B cell (primary cell): ENCODE data around the gene SYNJ2. TPM values are rescaled to one million over a fixed set of nuclear protein-coding genes. Genes with fewer than 3 reads are reported as not detected.

Experiments
- ATAC-seq: fragments of 200-7000 bp; cut with Tn5 transposase; one replicate; pipeline ENCODE4 v1.10.0; 2021; ENCODE audit warnings: low read depth, mild to moderate bottlenecking, moderate number of reproducible peaks, moderate library complexity
- CTCF ChIA-PET: fragments of 350-600 bp; sonication (Branson Sonifier 250); formaldehyde crosslinking; loops from one replicate; lab custom pipeline; 2021; ENCODE audit warnings: antibody characterized with exemption, inconsistent platforms; lab: Charles Lee
- POLR2A ChIA-PET: fragments of 350-600 bp; sonication (Branson Sonifier 250); formaldehyde crosslinking; loops from one replicate; lab custom pipeline; 2021; ENCODE audit warnings: antibody characterized with exemption; lab: Charles Lee
- DNase-seq: peaks from one replicate; pipeline ENCODE4 v3.0.0; 2013
- H2AFZ ChIP-seq: 2 replicates; pipeline ENCODE4 v1.6.1; 2012; ENCODE audit warnings: mild to moderate bottlenecking, low read depth, low read length; ENCODE audit not compliant: insufficient read depth, poor library complexity, severe bottlenecking
- H3K27ac ChIP-seq, 2 donors: 1 replicate in 1 of 2; 2 replicates in 1 of 2; pipeline ENCODE4 v1.5.1; 2012 to 2013; ENCODE audit warnings: low read length in 2 of 2, mild to moderate bottlenecking in 2 of 2, moderate library complexity in 1 of 2
- H3K27me3 ChIP-seq, 4 experiments: fragments of 200-600 bp in 1 of 4; sonication (generic) in 1 of 4; replicated peaks in 1 of 4; 1 replicate in 2 of 4; 2 replicates in 2 of 4; pipeline versions ENCODE4 v1.6.1 to v1.7.0; 2013 to 2016; ENCODE audit warnings: low read length in 3 of 4, mild to moderate bottlenecking in 2 of 4, mixed read lengths in 1 of 4, moderate library complexity in 1 of 4; ENCODE audit not compliant: insufficient read depth in 4 of 4, control insufficient read depth in 3 of 4; ENCODE audit errors: control extremely low read depth in 1 of 4
- H3K36me3 ChIP-seq, 2 experiments: replicated peaks in 1 of 2; 1 replicate in 1 of 2; 2 replicates in 1 of 2; pipeline versions ENCODE4 v1.6.1 to v1.7.1; 2013; ENCODE audit warnings: low read length in 1 of 2; ENCODE audit not compliant: insufficient read depth in 2 of 2, control insufficient read depth in 1 of 2; ENCODE audit errors: control extremely low read depth in 1 of 2, extremely low read depth in 1 of 2
- H3K4me1 ChIP-seq, 2 donors: fragments of 200-600 bp in 1 of 2; sonication (generic) in 1 of 2; 1 replicate in 1 of 2; 2 replicates in 1 of 2; pipeline versions ENCODE4 v1.5.1 to v1.6.1; 2013 to 2017; ENCODE audit warnings: low read length in 2 of 2; ENCODE audit not compliant: control insufficient read depth in 2 of 2, insufficient read depth in 2 of 2
- H3K4me2 ChIP-seq: replicated peaks from 2 replicates; pipeline ENCODE3; 2012; ENCODE audit warnings: mild to moderate bottlenecking, low read depth, low read length; ENCODE audit not compliant: poor library complexity, severe bottlenecking
- H3K4me3 ChIP-seq, 5 experiments: fragments of 200-600 bp in 1 of 5; sonication (generic) in 1 of 5; 1 replicate in 3 of 5; 2 replicates in 2 of 5; pipeline versions ENCODE4 v1.5.1 to v1.7.0; 2011 to 2016; ENCODE audit warnings: low read length in 4 of 5, mild to moderate bottlenecking in 4 of 5, low read depth in 2 of 5, control low read depth in 1 of 5, moderate library complexity in 1 of 5; ENCODE audit not compliant: insufficient read depth in 1 of 5; ENCODE audit errors: control extremely low read depth in 1 of 5, extremely low read depth in 1 of 5
- H3K79me2 ChIP-seq: fragments of 200-600 bp; sonication (generic); one replicate; pipeline ENCODE4 v1.6.0; 2016; ENCODE audit warnings: low read length; ENCODE audit not compliant: control insufficient read depth, insufficient read depth
- H3K9ac ChIP-seq: fragments of 200-600 bp; sonication (generic); 2 replicates; pipeline ENCODE4 v1.6.1; 2017; ENCODE audit warnings: mild to moderate bottlenecking, low read length, moderate library complexity
- H3K9me3 ChIP-seq, 3 donors: one replicate each; pipeline versions ENCODE4 v1.6.1 to v1.7.1; 2013; ENCODE audit warnings: low read length in 2 of 3; ENCODE audit not compliant: control insufficient read depth in 2 of 3, insufficient read depth in 1 of 3; ENCODE audit errors: control extremely low read depth in 1 of 3
- H4K20me1 ChIP-seq: 2 replicates; pipeline ENCODE4 v1.6.0; 2012; ENCODE audit warnings: mild to moderate bottlenecking, low read length; ENCODE audit not compliant: insufficient read depth, control insufficient read depth, poor library complexity, severe bottlenecking
- H3K27ac Mint-ChIP-seq: one replicate; pipeline ENCODE4 v1.8.0; 2021; ENCODE audit warnings: mixed read lengths
- H3K27me3 Mint-ChIP-seq: one replicate; pipeline ENCODE4 v1.8.0; 2021; ENCODE audit warnings: mixed read lengths
- H3K4me1 Mint-ChIP-seq: one replicate; pipeline ENCODE4 v1.8.0; 2021; ENCODE audit warnings: mixed read lengths
- H3K4me3 Mint-ChIP-seq: one replicate; pipeline ENCODE4 v1.8.0; 2021; ENCODE audit warnings: mixed read lengths
- H3K9me3 Mint-ChIP-seq: one replicate; pipeline ENCODE4 v1.8.0; 2022; ENCODE audit warnings: mixed read lengths; ENCODE audit not compliant: insufficient read depth
- EZH2 ChIP-seq: IDR thresholded peaks from 2 replicates; pipeline ENCODE4 v1.6.1; 2012; ENCODE audit warnings: borderline replicate concordance, low read depth, mild to moderate bottlenecking, moderate library complexity, low read length; ENCODE audit not compliant: insufficient read depth, poor library complexity, severe bottlenecking
- WGBS: methylation state at CpG from one replicate; pipeline ENCODE4 v1.1.5; 2013; ENCODE audit warnings: missing lambda C conversion rate; ENCODE audit not compliant: insufficient coverage; 5-methylcytosine and 5-hydroxymethylcytosine counted together
- intact Hi-C: fragments of 100-400 bp; cut with micrococcal nuclease; formaldehyde crosslinking; loops from one replicate; pipeline ENCODE4 v1.10.0; 2022
- polyA plus RNA-seq: library from polyadenylated mRNA; depleted of rRNA; stranded (reverse); fragments of >200 nt; gene quantifications from 2 replicates; pipeline ENCODE4 v1.2.3, GENCODE V29; 2012
- total RNA-seq, 2 donors: library from RNA; stranded (reverse); fragments of 120-200 nt in 1 of 2; gene quantifications; 1 replicate in 1 of 2; 2 replicates in 1 of 2; pipeline versions ENCODE4 v1.2.3 to v1.2.4, GENCODE V29; 2013 to 2022
- TF ChIP-seq, protein P1 (sequence below): fragments of 200-600 bp; IDR thresholded peaks from one replicate; pipeline ENCODE4 v1.8.0; 2022; ENCODE audit warnings: antibody characterized with exemption, mild to moderate bottlenecking

Gene SYNJ2
- total and polyA plus RNA-seq, 2 donors (not counting 1 experiment from before 2014, with no cell fraction given): 5.2 to 11.4 TPM

DNA sequence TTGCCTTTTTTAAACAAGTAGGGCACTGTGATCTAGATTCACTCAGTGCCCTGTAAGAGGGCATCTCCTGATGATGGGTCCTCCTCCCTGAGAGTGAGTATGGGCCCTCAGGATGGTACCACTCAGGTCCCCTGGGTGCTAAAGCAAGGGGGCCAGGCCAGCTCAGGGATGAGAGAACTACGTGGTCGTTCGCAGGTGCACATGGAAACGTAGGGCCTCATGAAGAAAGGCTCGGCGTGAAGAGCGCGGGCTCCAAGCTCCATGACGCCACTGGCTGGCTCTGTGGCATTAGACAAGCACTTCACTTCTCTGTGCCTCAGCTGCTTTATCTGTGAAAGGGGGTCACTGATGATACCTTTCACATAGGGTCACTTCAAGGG lies 50.7 kb downstream of the SYNJ2 start:
- Mint-ChIP-seq H3K4me3 (no peak overlapping the region), H3K4me1 (peaks cover 24% of the 10 kb centered on the region), H3K27ac (no peak overlapping the region), H3K27me3 (no peaks in the 10 kb centered on the region), H3K9me3 (no peaks in the 10 kb centered on the region)
- H2AFZ ChIP-seq: no peak overlapping the region
- WGBS: 91% methylated on average over 9 of the region's 9 CpGs
- no peak overlapping the region for H3K4me2 ChIP-seq
- TF ChIP-seq EZH2: no peak
- TF ChIP-seq, protein P1, sequence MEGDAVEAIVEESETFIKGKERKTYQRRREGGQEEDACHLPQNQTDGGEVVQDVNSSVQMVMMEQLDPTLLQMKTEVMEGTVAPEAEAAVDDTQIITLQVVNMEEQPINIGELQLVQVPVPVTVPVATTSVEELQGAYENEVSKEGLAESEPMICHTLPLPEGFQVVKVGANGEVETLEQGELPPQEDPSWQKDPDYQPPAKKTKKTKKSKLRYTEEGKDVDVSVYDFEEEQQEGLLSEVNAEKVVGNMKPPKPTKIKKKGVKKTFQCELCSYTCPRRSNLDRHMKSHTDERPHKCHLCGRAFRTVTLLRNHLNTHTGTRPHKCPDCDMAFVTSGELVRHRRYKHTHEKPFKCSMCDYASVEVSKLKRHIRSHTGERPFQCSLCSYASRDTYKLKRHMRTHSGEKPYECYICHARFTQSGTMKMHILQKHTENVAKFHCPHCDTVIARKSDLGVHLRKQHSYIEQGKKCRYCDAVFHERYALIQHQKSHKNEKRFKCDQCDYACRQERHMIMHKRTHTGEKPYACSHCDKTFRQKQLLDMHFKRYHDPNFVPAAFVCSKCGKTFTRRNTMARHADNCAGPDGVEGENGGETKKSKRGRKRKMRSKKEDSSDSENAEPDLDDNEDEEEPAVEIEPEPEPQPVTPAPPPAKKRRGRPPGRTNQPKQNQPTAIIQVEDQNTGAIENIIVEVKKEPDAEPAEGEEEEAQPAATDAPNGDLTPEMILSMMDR: no peak
- ChIA-PET POLR2A (interaction anchor here (1.5 kb wide), 1 partner anchor 10 kb away, joined by 3 read pairs; no protein-coding TSS in a partner anchor), CTCF (interaction anchor here (2.6 kb wide), 1 partner anchor 40 kb away, joined by 11 read pairs; no protein-coding TSS in a partner anchor)
- H3K9ac ChIP-seq: no peak overlapping the region
- ATAC-seq: no peak
- H3K27ac ChIP-seq: no peak overlapping the region
- peaks cover 12 to 20% of the 10 kb centered on the region in 2 donors for H3K4me1 ChIP-seq
- no peak for DNase-seq
- intact Hi-C loops: loop anchor here (5.0 kb wide), 1 partner anchor 270 kb away; no protein-coding TSS in a partner anchor
- no peak overlapping the region for H3K4me3 ChIP-seq
- H4K20me1 ChIP-seq: no peaks in the 10 kb centered on the region
- H3K9me3 ChIP-seq: no peaks in the 10 kb centered on the region
- no peaks in the 10 kb centered on the region for H3K79me2 ChIP-seq
- H3K27me3 ChIP-seq: no peaks in the 10 kb centered on the region
- peaks cover 0 to 9% of the 10 kb centered on the region in 2 experiments for H3K36me3 ChIP-seq

DNA sequence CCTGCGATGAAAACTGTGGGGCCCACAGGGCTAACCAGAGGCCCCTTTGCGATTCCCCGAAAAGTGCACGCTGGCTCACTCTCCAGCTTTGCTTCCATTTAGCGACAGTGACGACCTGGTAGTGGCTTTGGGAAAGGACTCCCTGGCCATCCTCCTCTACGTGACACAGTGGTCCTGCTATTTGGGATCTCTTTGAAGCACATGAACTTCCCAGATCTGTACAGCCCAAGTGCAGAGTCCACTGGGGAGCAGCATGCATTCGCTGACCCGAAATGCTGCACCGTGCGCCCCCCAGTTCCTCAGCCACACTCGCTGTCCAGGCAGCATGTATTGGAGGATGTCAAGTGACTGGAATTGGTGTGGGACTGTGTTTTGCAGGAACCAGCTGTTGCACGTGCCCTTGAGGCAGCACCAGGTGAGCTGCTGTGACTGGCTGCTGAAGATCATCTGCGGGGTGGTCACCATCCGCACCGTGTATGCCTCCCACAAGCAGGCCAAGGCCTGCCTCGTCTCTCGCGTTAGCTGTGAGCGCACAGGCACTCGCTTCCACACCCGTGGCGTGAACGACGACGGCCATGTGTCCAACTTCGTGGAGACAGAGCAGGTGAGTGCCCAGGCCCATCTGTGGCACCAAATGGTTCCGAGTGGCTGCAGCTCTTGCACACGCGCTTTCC lies 51.6 kb downstream of the SYNJ2 start:
- 98% methylated on average over 26 of the region's 30 CpGs for WGBS
- CTCF ChIA-PET: interaction anchor here (0.6 to 2.6 kb wide), 2 partner anchors 38 to 40 kb away, joined by 3 to 11 read pairs; no protein-coding TSS in a partner anchor
- intact Hi-C loops: loop anchor here (5.0 kb wide), 1 partner anchor 271 kb away; no protein-coding TSS in a partner anchor
- no peaks in the 10 kb centered on the region for H3K27me3 Mint-ChIP-seq
- Histone ChIP-seq H3K4me1 (peaks cover 12 to 20% of the 10 kb centered on the region in 2 donors), H3K27ac (no peak overlapping the region), H3K27me3 (no peaks in the 10 kb centered on the region), H3K36me3 (peaks cover 0 to 9% of the 10 kb centered on the region in 2 experiments), H3K79me2 (no peaks in the 10 kb centered on the region), H3K4me3 (no peak overlapping the region), H3K4me2 (no peak overlapping the region), H3K9ac (no peak overlapping the region), H4K20me1 (no peaks in the 10 kb centered on the region), H2AFZ (no peak overlapping the region), H3K9me3 (no peaks in the 10 kb centered on the region)
- H3K4me1 Mint-ChIP-seq: peaks cover 20% of the 10 kb centered on the region
- H3K9me3 Mint-ChIP-seq: no peaks in the 10 kb centered on the region
- ATAC-seq (no peak), DNase-seq (no peak)
- no peak overlapping the region for H3K27ac Mint-ChIP-seq
- POLR2A ChIA-PET: no interaction called here
- TF ChIP-seq, protein P1: no peak
- no peak for TF ChIP-seq EZH2
- H3K4me3 Mint-ChIP-seq: no peak overlapping the region
